G401 (cell line): ENCODE data around the gene CEP89. TPM values are rescaled to one million over a fixed set of nuclear protein-coding genes. Genes with fewer than 3 reads are reported as not detected.
"Not testable (repeated sequence)": the region's sequence is repeated elsewhere in the genome, so short reads cannot be mapped to it uniquely, and the experiment has no call there.

Experiments
- DNase-seq: peaks from one replicate; pipeline ENCODE4 v3.0.0-alpha.2; 2015; ENCODE audit warnings: low spot score
- in situ Hi-C: cut with HindIII; loops from 2 replicates; pipeline ENCODE4 v1.10.0; 2016; ENCODE audit warnings: low sequenced_read_pairs, mixed read lengths
- total RNA-seq: library from RNA; depleted of rRNA; stranded (reverse); fragments of >200 nt; shearing (Covaris generic); gene quantifications from 2 replicates; pipeline ENCODE4 v1.2.3, GENCODE V29; 2014

The CEP89 gene
- total RNA-seq, 1 experiment from 2014 or later = 22.4 TPM

DNA sequence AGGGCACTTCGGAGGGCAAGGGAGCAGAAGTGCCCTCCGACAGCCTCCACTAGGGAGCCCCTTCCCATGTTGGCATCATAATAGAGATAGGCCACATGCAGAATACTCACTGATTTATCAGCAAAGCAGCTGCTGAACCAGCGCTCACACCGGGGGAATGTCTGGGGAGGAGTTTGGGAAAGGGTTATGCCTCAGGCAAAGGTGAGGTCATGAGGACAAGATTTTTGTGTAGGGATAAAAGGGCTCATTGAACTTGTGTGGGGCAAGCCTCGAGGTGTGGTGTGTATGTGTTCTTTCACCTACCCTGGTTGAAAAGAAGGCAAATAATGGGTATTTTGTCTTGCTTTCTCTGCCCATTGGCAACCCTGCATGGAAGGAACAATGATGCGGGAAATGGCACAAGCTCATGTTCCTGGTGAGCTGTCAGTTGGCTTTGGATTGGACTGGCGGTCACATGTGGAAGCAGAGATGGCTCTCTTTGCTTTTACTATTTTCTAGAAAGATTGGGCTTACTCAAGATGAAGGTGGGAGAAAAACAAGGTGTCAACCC lies 63.0 kb downstream of the CEP89 start:
- no peak for DNase-seq
- in situ Hi-C loops = no loop called here

DNA sequence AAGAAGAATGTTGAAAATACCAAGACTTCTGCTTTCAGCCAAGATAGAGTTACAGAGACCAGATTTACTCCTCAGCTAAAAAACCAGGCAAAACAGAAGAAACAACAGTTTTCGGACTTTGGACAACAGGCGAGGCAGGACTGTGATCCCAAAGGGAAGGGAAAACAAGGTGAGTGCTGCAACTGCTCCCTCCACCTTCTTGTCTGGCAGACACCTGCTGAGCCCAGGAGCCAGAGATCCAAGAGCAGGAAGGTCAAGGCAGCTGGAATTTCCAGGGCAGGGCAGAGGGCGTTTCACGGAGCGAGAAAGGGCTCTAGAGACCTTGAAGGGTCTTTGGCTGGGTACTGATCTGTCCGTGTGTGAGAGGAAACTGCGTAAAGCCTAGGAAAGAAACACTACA lies 69.3 kb downstream of the CEP89 start:
- in situ Hi-C loops = no loop called here
- DNase-seq = no peak

DNA sequence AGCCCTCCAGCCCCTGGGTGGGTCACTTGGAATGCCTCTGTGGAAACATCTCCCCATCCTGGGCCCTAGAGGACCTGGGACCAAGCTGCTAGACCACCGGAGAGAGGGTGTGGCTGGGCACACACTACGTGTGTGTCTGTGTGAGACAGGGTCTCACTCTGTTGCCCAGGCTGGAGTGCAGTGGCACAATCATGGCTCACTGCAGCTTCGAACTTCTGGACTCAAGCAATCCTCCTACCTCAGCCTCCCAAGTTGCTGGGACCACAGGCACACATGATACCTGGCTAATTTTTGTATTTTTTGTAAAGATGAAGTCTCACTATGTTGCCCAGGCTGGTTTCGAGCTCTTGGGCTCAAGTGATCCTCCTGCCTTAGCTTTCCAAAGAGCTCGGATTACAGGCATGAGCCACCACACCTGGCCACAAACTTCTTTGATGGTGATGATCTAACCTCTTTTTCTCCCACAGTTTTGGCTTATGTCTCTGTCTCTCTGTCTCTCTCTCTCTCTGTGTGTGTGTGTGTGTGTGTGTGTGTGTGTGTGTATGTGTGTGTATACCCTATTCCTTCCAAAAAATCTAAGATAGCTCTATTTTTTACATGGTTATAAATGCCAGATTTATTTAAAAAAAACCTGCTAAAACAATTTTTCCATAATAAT lies 70.1 kb downstream of the CEP89 start:
- in situ Hi-C loops = no loop called here
- DNase-seq = no peak

DNA sequence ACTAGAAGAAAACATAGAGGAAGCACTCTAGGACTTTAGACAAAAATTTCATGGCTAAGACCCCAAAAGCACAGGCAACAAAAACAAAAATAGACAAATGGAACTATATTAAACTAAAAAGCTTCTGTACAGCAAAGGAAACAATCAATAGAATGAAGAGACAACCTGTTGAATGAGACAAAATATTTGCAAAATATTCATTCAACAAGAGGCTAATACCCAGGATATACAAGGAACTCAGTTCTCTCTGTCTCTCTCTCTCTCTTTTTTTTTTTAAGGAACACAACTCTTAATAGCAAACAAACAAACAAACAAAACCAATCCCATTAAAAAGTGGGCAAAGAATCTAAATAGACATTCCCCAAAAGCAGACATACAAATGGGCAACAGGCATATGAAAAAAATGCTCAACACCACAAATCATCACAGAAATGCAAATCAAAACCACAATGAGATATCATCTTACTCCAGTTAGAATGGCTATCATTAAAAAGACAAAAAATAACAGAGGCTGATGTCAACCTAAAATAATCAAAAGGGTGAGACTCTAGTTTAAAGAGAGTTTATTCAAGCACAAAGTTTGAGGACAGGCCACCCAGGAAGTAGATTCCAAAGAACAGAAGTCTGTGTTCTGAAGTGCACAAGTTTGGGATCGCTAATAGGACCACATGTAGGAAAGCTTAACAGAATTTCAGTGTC lies 75.1 kb downstream of the CEP89 start:
- DNase-seq = no peak
- in situ Hi-C loops = no loop called here

DNA sequence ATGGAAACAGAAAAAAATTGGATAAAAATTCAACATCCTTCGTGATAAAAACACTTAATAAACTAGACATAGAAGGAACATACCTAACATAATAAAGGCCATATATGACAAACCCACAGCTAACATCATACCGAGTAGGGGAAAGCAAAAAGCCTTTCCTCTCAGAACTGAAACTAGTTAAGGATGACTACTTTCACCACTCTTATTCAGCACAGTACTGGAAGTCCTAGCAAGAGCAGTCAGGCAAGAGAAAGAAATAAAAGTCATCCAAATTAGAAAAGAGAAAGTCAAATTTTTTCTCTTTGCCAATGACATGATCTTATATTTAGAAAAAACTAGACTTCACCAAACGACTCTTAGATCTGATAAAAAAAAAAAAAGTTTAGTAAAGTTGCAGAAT lies 76.4 kb downstream of the CEP89 start:
- no peak for DNase-seq
- in situ Hi-C loops = no loop called here

DNA sequence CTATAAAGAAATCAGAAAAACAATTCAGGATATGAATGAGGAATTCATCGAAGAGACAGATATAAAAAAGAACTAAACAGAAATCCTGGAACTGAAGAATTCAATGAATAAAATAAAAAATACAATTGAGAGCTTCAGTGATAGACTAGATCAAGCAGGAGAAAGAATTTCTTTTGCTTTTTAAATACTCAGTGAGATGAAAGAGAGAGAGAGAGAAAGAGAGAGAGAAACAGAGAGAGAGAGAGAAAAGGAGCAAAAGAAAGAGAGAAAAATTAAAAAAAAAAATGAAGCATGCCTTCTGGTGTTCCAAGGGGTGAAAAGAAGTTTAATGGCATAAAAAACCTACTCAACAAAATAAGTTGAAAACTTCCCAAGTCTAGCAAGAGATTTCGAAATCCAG lies 80.1 kb downstream of the CEP89 start:
- in situ Hi-C loops = no loop called here
- DNase-seq = no peak

DNA sequence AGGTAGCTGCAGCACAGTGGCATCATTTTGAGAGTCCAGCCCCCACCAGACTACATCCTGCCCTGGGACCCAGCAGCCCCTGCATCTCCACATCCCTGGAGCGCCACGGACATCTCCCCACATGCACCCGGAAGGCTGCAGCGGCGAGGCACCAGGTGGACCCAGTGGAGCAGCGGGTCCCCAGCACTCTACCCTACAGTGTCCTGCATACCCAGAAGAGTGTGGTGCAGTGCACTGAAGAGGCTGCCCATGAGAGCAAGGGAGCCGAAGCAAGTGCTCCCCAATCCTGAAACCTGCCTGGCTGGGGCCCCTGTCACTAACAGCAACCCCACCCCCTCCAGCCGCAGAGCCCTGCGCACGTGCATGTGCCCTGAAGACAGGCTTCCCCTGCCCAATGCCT lies 80.9 kb downstream of the CEP89 start:
- in situ Hi-C loops = no loop called here
- no peak for DNase-seq

DNA sequence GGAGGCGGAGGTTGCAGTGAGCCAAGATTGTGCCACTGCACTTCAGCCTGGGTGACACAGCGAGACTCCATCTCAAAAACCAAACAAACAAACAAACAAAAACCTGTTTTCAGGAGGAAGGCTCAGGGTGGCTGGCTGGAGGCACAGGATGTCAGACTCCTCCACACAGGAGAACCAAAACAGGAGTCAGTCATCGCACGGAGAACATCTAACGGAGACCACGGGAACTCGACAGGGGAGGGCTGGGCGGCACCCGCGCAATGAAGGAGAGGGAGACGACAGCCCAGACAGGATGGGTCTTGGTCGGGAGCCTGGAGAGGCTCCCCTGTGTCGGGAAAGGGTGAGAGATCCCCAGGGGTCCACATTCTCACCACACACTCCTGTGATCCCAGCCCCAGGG lies 81.4 kb downstream of the CEP89 start:
- no peak for DNase-seq
- in situ Hi-C loops = no loop called here

DNA sequence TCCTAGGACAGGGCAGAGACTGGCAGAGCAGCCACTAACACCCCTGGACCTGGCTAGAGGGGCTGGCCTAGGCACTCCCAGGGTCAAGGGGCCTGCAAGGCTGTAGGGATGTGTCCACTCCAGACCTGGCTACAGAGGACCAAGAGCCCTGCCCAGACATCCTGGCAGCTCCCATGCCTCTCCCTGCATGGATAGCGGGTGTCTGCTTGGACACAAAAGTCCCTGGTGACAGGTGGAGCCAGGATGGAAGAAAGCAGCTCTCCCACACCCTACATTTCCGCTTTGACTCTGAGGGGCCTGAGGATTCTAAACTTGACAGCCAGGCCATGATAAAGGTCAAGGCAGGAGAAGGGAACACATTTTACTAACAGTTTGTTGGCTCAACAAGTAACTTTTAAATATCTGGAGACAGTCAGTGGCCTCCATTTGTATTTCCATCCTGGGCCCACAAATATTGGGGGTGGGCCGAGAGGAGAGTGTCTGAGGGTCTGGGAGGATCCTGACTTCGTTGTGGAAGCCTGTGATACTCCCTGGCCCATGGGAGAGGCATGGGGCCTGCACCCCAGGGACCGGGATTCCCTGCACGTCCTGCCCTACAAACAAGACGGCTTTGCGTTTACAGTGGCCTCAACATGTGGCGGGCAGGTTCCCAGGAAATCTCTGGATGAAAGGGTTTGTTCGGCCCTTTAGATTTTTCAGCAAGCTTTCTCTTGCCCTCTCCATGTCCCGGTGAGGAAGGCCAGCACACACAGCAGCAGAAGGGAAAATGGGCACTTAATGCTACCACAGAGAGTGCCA lies 82.4 kb downstream of the CEP89 start:
- DNase-seq = no peak
- in situ Hi-C loops = no loop called here

DNA sequence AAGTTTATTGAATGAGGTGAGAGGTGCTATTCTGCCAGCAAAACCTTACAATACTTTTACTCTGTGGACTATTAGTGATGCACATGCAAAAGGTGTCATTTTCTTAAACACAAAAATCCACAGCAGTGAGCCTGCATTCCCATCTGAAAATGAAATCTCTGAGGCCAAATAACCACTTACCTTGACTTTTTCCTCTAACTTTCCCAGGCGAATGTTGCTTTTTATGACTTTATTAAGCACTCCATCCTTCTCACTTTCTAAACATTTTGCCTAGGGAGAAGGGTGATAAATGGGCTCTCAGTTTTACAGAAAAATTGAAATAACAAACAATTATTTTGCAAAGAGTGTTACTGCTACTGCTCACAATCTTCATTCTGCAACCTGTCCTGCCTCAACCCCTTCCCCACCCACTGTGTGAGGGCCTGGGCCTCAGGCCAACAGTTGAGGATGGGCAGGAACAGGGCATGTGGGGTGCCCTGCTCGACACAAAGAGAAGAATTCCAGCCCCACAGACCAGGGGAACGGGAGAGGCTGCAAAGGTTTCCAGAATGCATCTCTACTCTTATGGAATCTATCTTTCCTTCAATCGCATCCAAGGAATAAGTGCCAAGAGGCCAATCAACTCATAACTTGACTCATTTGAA lies 84.1 kb downstream of the CEP89 start:
- DNase-seq = no peak
- in situ Hi-C loops = no loop called here

DNA sequence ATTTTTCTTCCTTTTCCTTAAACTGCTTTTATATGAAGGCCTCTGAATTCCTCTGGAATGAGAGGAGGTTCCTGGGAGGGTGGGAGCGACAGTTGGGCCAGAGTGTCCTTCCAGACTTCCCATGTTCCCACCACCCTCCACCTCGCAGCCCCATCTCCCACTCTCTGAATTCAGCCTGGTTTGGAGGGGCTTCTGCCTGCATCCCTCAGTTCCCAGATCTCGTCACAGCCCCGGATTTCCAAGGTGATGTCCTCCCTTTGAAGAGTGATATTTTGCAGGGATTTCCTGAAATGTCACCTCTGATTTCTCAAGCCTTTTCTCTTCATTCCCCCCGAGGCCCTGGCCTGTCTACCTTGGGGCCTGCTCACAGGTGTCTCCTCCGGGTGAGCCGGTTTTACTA lies 85.5 kb downstream of the CEP89 start:
- DNase-seq = no peak
- in situ Hi-C loops = no loop called here

DNA sequence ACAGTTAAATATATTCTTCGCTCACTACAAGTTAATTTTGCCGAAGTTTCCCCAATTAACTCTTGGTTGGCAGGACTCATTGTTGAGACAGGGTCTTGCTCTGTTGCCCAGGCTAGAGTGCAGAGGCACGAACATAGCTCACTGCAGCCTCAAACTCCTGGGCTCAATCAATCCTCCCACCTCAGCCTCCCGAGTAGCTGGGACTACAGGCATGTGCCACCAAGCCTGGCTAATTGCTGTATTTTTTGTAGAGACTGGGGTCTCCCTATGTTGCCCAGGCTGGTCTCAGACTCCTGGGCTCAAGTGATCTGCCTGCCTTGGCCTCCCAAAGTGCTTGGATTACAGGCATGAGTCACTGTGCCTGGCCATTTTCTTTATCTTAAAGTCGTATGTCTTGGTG lies 86.5 kb downstream of the CEP89 start:
- in situ Hi-C loops = not testable (repeated sequence)

DNA sequence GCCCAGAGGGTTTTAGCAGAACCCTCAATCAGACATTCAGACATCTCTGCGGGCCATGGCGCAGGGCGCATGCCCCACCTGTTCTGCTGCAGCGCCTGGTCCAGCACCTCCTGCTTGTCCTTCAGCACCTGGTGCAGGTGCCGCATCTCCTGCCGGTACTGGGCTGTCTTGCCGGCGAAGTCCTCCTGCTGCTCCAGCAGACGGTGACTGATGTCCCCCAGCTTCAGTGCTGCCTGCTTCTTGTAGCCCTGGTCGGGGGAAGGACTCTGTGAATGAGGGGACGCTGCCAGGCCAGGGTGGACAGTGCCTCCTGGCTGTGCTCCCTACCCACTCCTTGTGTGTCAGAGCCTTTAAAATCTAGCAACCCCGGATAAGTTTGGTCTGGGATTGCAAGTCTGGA lies 90.0 kb downstream of the CEP89 start:
- in situ Hi-C loops = no loop called here
- DNase-seq = no peak

More for the DNA sequence above, 86.5 kb downstream of the CEP89 start:
- DNase-seq = not testable (repeated sequence)

DNA sequence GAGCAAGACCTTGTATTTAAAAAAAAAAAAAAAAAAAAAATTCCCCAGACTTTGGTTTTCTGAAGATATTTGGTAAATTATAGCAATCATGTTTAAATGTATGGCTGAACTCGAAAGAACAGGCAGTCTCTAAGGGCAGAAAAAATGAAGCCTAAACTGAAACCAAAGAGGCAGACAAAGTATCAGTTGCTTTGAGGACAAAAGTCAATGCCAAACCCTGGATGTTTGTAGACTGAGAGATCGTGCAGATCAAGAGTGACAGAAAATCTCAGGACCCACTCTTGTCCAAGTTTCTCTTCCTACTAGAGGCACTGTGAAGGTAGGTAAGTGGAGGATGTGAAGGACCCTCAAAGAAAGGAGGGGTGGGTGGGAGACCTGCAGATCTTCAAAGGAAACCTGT lies 91.1 kb downstream of the CEP89 start:
- no peak for DNase-seq
- in situ Hi-C loops = no loop called here

DNA sequence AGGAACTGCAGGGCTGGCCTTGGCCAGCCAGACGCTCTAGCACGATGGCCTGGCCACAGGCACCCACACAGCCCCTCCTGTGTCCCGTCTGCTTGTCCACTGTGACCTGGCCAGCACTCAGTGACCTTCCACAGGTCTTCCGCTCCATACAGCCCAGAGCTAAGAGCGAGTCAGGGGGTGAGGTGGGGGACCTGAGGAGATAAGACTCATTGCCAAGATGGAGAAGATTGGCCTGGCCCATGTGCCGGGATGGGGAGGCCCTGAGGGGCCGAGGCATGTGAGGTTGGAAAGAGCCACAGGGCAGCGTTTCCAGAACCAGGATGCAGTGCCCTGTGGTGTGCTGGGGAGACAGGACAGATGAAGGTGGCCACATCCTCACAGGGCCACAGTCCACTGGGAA lies 92.0 kb downstream of the CEP89 start:
- in situ Hi-C loops = no loop called here
- DNase-seq = no peak

DNA sequence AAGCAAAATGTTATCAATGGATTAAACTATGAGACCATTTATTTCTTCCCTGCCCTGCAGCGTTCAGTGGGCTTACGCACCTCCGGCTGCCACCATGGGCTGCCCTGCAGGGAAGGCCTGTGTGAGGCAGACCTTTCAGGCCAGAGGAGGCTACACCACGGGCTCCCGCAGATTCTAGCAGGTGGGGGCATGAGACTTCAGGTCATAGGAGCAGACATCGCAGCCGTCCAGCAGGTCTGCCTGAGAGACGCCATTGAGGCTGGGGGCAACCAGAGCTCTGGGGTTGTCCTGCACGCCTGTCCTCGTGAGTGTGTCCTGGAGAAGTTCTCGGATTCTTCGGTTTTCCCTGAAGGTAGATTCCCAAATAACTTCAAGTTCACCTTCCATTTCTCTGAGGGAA lies 92.8 kb downstream of the CEP89 start:
- in situ Hi-C loops = no loop called here
- DNase-seq = no peak

DNA sequence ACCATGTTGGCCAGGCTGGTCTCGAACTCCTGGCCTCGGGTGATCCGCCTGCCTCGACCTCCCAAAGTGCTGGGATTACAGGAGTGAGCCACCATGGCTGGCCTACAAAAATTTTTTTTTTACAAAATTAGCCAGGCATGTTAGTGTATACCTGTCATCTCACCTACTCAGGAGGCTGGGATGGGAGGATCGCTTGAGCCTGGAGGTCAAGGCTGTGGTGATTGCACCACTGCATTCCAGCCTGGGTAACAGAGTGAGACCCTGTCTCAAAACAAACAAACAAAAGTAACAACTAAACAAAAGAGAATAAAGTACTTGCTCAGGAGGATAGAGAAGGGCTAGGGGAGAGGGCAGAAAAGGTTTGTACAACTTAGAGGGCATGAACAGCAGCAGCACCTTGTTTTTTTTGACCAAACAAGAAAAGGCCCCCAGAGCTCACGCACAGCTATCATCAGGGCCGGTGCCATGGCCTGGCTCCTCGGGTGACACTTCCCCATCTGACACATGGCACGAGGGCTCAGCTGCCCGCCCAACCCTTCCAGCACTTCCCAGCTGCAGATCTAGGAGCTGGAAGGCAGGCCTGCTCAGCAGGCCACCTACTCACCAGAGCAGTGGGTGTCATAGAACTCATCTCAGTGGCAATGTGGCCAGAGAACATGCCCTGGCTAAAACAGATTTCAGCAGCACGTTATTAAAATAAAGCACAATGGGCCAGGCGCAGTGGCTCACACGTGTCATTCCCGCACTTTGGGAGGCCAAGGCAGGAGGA lies 93.6 kb downstream of the CEP89 start:
- no peak for DNase-seq
- in situ Hi-C loops = no loop called here

DNA sequence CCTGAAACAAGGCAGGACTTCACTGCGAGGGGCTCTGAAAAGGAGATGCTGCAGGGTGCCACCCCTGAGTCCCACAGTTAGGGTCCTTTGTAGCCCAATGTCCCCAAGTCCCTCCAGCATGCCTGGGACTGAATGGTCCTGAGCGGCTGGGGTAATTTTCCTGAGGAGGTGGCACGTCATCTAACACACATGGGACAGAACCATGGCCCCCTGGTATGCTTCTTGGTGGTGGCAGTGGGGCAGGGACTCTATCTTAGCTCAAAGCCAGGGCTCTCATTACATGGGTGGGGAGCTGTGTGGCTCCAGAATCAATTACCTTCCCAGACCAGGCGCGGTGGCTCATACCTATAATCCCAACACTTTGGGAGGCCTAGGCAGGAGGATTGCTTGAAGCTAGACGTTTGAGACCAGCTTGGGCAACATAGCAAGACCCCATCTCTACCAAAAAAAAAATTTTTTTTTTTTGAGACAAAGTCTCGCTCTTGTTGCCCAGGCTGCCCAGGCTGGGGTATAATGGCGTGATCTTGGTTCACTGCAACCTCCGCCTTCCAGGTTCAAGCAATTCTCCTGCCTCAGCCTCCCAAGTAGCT lies 94.3 kb downstream of the CEP89 start:
- in situ Hi-C loops = no loop called here

DNA sequence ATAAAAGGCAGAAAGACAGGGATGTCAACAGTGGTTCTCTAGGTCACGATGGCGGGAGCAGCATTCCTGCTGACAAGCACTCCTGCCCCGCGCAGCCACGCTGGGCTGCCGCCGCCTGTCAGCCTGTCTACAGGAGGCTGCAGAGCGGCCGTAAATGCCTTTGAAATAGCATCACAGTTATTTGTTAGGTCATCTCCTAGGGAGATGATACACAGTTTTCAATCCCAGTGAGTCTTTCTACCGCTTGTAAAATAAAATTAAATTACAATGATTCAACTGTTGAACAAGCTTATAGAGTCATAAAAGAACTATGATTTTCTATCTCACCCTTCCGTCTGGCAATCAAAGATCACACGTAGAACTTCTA lies 94.9 kb downstream of the CEP89 start:
- DNase-seq = no peak
- in situ Hi-C loops = no loop called here

More for the DNA sequence above, 94.3 kb downstream of the CEP89 start:
- DNase-seq = no peak
